Rectal smooth muscle tissue (tissue), 1 donor: ENCODE results near the gene AVL9.

Experiments used
- H3K27ac ChIP-seq: one replicate; pipeline ENCODE4 v1.7.0; 2013; ENCODE audit warnings: low read depth, low read length, inconsistent platforms
- H3K27me3 ChIP-seq: one replicate; pipeline ENCODE4 v1.7.0; 2013; ENCODE audit warnings: low read length; ENCODE audit not compliant: control insufficient read depth, insufficient read depth
- H3K36me3 ChIP-seq: one replicate; pipeline ENCODE4 v1.7.0; 2013; ENCODE audit warnings: low read length; ENCODE audit not compliant: control insufficient read depth, insufficient read depth
- H3K4me1 ChIP-seq: one replicate; pipeline ENCODE4 v1.7.0; 2013; ENCODE audit warnings: low read length; ENCODE audit not compliant: control insufficient read depth, insufficient read depth
- H3K4me3 ChIP-seq: one replicate; pipeline ENCODE4 v1.7.0; 2013; ENCODE audit warnings: low read length
- H3K9ac ChIP-seq: one replicate; pipeline ENCODE4 v1.7.0; 2013; ENCODE audit warnings: low read length

The AVL9 gene

GRCh38 chr7:32559480-32559879, 64.2 kb downstream of the AVL9 start:
- H3K4me1 ChIP-seq = no peaks in the 10 kb centered on the region
- H3K9ac ChIP-seq = no peak overlapping the region
- no peak overlapping the region for H3K4me3 ChIP-seq
- no peaks in the 10 kb centered on the region for H3K27me3 ChIP-seq
- peaks cover 14% of the 10 kb centered on the region for H3K36me3 ChIP-seq
- no peak overlapping the region for H3K27ac ChIP-seq

DNA sequence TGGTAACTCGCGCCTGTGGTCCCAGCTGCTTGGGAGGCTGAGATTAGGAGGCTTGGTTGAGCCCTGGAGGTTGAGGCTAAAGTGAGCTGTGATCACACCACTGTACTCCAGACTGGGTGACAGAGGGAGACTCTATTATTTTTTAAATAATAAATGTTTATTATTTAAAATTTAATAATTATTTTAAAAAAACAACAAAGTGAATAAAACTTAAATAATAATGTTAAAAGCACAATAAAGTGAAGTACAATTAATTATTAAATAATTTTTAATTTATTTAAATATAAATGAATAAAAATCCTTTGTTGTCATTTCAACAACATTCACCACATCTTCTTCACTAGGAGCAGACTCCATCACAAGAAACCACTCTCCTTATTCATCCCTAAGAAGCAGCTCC, 64.8 kb downstream of the AVL9 start:
- Histone ChIP-seq H3K4me3 (no peak overlapping the region), H3K9ac (no peak overlapping the region), H3K4me1 (no peaks in the 10 kb centered on the region), H3K27me3 (no peaks in the 10 kb centered on the region), H3K27ac (no peak overlapping the region), H3K36me3 (peaks cover 14% of the 10 kb centered on the region)

GRCh38 chr7:32561613-32562012, 66.3 kb downstream of the AVL9 start:
- Histone ChIP-seq H3K4me1 (no peaks in the 10 kb centered on the region), H3K27ac (no peak overlapping the region), H3K36me3 (peaks cover 14% of the 10 kb centered on the region), H3K27me3 (no peaks in the 10 kb centered on the region), H3K9ac (no peak overlapping the region), H3K4me3 (no peak overlapping the region)

- no peak overlapping the region for H3K4me3 ChIP-seq
- H3K27ac ChIP-seq = no peak overlapping the region
- no peaks in the 10 kb centered on the region for H3K4me1 ChIP-seq
- H3K27me3 ChIP-seq = no peaks in the 10 kb centered on the region
- peaks cover 9% of the 10 kb centered on the region for H3K36me3 ChIP-seq
- H3K9ac ChIP-seq = no peak overlapping the region
Measured at GRCh38 chr7:32564542-32564941, 69.3 kb downstream of the AVL9 start.

GRCh38 chr7:32569388-32570289, 74.3 kb downstream of the AVL9 start:
- no peak overlapping the region for H3K4me3 ChIP-seq
- no peaks in the 10 kb centered on the region for H3K4me1 ChIP-seq
- no peak overlapping the region for H3K27ac ChIP-seq
- H3K27me3 ChIP-seq = no peaks in the 10 kb centered on the region
- peaks cover 3% of the 10 kb centered on the region for H3K36me3 ChIP-seq
- H3K9ac ChIP-seq = no peak overlapping the region

DNA sequence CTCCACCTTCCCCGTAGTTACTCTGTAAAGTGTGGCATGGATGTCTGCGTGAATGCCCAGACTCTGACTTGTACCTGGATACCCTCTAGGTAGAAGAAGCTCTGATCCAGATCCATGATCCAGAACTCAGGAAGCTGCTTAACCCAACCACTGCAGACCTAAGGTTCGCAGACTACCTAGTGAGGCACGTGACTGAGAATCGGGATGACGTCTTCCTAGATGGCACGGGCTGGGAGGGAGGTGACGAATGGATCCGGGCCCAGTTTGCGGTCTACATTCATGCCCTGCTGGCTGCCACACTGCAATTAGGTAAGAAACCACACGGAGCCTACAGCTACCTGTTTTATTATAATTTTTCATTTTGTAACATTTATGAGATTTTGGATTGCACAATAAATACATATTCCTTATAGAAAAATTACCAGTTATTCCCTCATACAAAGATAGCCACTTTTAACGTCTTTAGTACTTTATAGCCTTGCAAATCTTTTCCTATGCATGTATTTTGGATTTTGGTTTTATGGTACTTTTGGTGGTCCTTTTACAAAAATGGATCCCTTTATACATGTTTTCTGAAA, 77.9 kb downstream of the AVL9 start:
- Histone ChIP-seq H3K9ac (no peak overlapping the region), H3K27me3 (no peaks in the 10 kb centered on the region), H3K36me3 (peaks cover 3% of the 10 kb centered on the region), H3K4me1 (no peaks in the 10 kb centered on the region), H3K27ac (no peak overlapping the region), H3K4me3 (no peak overlapping the region)

DNA sequence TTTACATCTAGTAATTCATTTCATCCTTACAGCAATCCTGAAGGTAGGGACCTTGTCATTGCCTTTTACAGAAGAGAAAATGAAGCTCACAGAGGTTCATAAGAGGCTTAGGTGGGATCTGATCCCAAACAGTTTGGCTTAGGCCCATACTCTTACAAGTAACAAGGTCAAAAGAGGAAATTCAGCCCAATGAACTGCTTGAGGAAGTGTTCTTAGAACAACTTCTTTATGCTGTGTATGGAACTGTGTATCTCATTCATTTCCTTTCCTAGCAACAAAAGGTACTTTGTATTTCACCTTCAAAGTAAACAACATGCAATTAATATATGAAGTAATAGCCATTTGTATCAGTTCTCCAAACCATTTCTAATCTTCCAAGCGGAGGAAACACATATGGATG, 79.3 kb downstream of the AVL9 start:
- H3K36me3 ChIP-seq = peaks cover 4% of the 10 kb centered on the region
- H3K27me3 ChIP-seq = no peaks in the 10 kb centered on the region
- no peak overlapping the region for H3K9ac ChIP-seq
- H3K4me3 ChIP-seq = no peak overlapping the region
- H3K4me1 ChIP-seq = no peaks in the 10 kb centered on the region
- no peak overlapping the region for H3K27ac ChIP-seq

- H3K4me1 ChIP-seq = no peaks in the 10 kb centered on the region
- peaks cover 11% of the 10 kb centered on the region for H3K36me3 ChIP-seq
- H3K27ac ChIP-seq = no peak overlapping the region
- no peaks in the 10 kb centered on the region for H3K27me3 ChIP-seq
- H3K9ac ChIP-seq = no peak overlapping the region
- no peak overlapping the region for H3K4me3 ChIP-seq
Measured at GRCh38 chr7:32577421-32577820, 82.1 kb downstream of the AVL9 start.

- Histone ChIP-seq H3K9ac (no peak overlapping the region), H3K27me3 (no peaks in the 10 kb centered on the region), H3K4me3 (no peak overlapping the region), H3K36me3 (peaks cover 14% of the 10 kb centered on the region), H3K27ac (no peak overlapping the region), H3K4me1 (no peaks in the 10 kb centered on the region)
Measured at GRCh38 chr7:32579776-32580175, 84.5 kb downstream of the AVL9 start.

DNA sequence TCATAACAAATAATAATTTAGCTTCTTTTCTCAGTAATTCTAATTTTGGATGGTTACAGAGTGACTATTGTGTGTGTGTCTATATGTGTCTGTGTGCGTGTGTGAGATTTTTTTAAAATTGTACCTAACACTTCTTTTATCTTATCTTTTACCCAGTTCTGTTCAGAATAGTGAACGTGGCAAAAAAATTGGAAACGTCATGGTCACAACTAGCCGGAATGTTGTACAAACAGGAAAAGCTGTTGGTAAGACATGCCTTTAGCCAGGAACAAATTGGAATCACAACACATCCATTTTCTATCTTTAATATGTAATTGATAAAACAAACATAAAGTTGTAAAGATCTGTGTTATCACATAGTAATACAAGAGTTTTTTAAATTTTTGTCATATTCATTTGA, 85.4 kb downstream of the AVL9 start:
- Histone ChIP-seq H3K27ac (no peak overlapping the region), H3K4me3 (no peak overlapping the region), H3K27me3 (no peaks in the 10 kb centered on the region), H3K36me3 (peaks cover 14% of the 10 kb centered on the region), H3K4me1 (no peaks in the 10 kb centered on the region), H3K9ac (no peak overlapping the region)

GRCh38 chr7:32582036-32582435, 86.7 kb downstream of the AVL9 start:
- no peaks in the 10 kb centered on the region for H3K4me1 ChIP-seq
- no peak overlapping the region for H3K4me3 ChIP-seq
- H3K36me3 ChIP-seq = peaks cover 16% of the 10 kb centered on the region
- H3K27me3 ChIP-seq = no peaks in the 10 kb centered on the region
- H3K9ac ChIP-seq = no peak overlapping the region
- H3K27ac ChIP-seq = no peak overlapping the region

DNA sequence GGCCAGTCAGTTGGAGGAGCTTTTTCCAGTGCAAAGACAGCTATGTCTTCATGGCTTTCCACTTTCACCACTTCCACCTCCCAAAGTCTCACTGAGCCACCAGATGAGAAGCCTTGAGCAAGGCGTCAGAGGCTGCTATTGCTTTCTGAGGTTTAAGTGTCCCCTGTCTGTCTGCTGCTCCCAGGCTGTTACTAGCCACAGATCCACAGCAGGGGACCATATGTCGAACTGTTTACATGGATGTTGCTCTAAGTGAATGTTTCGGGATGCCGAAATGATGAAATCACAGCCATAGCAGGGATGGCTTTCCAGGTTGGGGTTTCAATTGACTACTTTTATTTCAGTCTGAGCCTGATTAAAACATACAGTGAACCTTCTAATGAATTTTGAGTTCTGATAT, 88.5 kb downstream of the AVL9 start:
- Histone ChIP-seq H3K36me3 (peaks cover 16% of the 10 kb centered on the region), H3K4me1 (peaks cover 3% of the 10 kb centered on the region), H3K27me3 (no peaks in the 10 kb centered on the region), H3K27ac (no peak overlapping the region), H3K4me3 (no peak overlapping the region), H3K9ac (no peak overlapping the region)
